Right lobe of liver (tissue), 4 donors: ENCODE results near the gene HTRA3.

ENCODE experiments used
- POLR2A ChIP-seq: fragments of 450-650 bp; IDR thresholded peaks from one replicate; pipeline ENCODE4 v1.6.1; 2017; ENCODE audit warnings: antibody characterized with exemption, mild to moderate bottlenecking
- TF ChIP-seq, protein P1 (sequence below), 4 donors: fragments of 200-600 bp in 3 of 4; fragments of 450-650 bp in 1 of 4; IDR thresholded peaks; one replicate each; pipeline versions ENCODE4 v1.5.1 to v1.8.0; 2016 to 2022; ENCODE audit warnings: antibody characterized with exemption in 4 of 4, mild to moderate bottlenecking in 2 of 4
- donor health status: DM: no; HTN: no; CAD: no.
- donor health status: DM: no; HTN: no; CAD: no.
- donor health status: DM: no; HTN: yes; CAD: no.

- TF ChIP-seq, protein P1, sequence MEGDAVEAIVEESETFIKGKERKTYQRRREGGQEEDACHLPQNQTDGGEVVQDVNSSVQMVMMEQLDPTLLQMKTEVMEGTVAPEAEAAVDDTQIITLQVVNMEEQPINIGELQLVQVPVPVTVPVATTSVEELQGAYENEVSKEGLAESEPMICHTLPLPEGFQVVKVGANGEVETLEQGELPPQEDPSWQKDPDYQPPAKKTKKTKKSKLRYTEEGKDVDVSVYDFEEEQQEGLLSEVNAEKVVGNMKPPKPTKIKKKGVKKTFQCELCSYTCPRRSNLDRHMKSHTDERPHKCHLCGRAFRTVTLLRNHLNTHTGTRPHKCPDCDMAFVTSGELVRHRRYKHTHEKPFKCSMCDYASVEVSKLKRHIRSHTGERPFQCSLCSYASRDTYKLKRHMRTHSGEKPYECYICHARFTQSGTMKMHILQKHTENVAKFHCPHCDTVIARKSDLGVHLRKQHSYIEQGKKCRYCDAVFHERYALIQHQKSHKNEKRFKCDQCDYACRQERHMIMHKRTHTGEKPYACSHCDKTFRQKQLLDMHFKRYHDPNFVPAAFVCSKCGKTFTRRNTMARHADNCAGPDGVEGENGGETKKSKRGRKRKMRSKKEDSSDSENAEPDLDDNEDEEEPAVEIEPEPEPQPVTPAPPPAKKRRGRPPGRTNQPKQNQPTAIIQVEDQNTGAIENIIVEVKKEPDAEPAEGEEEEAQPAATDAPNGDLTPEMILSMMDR (IDR thresholded peaks at IDR 0.05): no peak
- TF ChIP-seq POLR2A: no peak
These were observed 21.6 kb downstream of the HTRA3 start for GRCh38 chr4:8291036-8291682.
